Mesenchymal stem cell (in vitro differentiated cells and primary cell): Measurements from ENCODE around the gene TAF7.
"Not testable (repeated sequence)": the region's sequence is repeated elsewhere in the genome, so short reads cannot be mapped to it uniquely, and the experiment has no call there.

Source experiments
- DNase-seq: peaks from one replicate; pipeline ENCODE4 v3.0.0-alpha.2; 2013
- H2AFZ ChIP-seq: one replicate; pipeline ENCODE4 v1.6.1; 2013; ENCODE audit warnings: low read depth, mild to moderate bottlenecking, control low read depth, inconsistent platforms, low read length, moderate library complexity
- H2AK5ac ChIP-seq: 2 replicates; pipeline ENCODE4 v1.6.1; 2013; ENCODE audit warnings: low read length, moderate library complexity, mild to moderate bottlenecking, inconsistent platforms; ENCODE audit not compliant: severe bottlenecking
- H2BK120ac ChIP-seq: one replicate; pipeline ENCODE4 v1.6.1; 2013; ENCODE audit warnings: low read depth, mild to moderate bottlenecking, inconsistent platforms, low read length, moderate library complexity
- H2BK12ac ChIP-seq, 2 experiments: one replicate each; pipeline ENCODE4 v1.6.1; 2013; ENCODE audit warnings: inconsistent platforms in 2 of 2, low read length in 2 of 2, mild to moderate bottlenecking in 2 of 2, moderate library complexity in 2 of 2, control low read depth in 1 of 2
- H2BK15ac ChIP-seq: one replicate; pipeline ENCODE4 v1.6.1; 2013; ENCODE audit warnings: mild to moderate bottlenecking, low read depth, inconsistent platforms; ENCODE audit not compliant: poor library complexity, severe bottlenecking
- H2BK5ac ChIP-seq: 2 replicates; pipeline ENCODE4 v1.6.1; 2013; ENCODE audit warnings: low read depth, mild to moderate bottlenecking, low read length, control low read depth, inconsistent platforms; ENCODE audit not compliant: poor library complexity, severe bottlenecking
- H3K14ac ChIP-seq, 2 experiments: one replicate each; pipeline ENCODE4 v1.6.1; 2013; ENCODE audit warnings: inconsistent platforms in 2 of 2, low read length in 2 of 2, control low read depth in 1 of 2, mild to moderate bottlenecking in 1 of 2, moderate library complexity in 1 of 2
- H3K18ac ChIP-seq, 2 experiments: one replicate each; pipeline ENCODE4 v1.6.1; 2013; ENCODE audit warnings: inconsistent platforms in 2 of 2, low read length in 2 of 2, control low read depth in 1 of 2, low read depth in 1 of 2, mild to moderate bottlenecking in 1 of 2
- H3K23ac ChIP-seq, 2 experiments: one replicate each; pipeline ENCODE4 v1.6.1; 2013; ENCODE audit warnings: inconsistent platforms in 2 of 2, low read length in 2 of 2, mild to moderate bottlenecking in 2 of 2, moderate library complexity in 2 of 2, control low read depth in 1 of 2
- H3K27ac ChIP-seq: 2 replicates; pipeline ENCODE4 v1.5.1; 2013; ENCODE audit warnings: mild to moderate bottlenecking, moderate library complexity, low read length, control low read depth, inconsistent platforms; ENCODE audit not compliant: poor library complexity, severe bottlenecking
- H3K27me3 ChIP-seq, 2 experiments: 2 replicates each; pipeline versions ENCODE4 v1.6.1 to v1.7.0; 2013; ENCODE audit warnings: low read length in 2 of 2, mild to moderate bottlenecking in 2 of 2, moderate library complexity in 2 of 2, control low read depth in 1 of 2, inconsistent platforms in 1 of 2; ENCODE audit not compliant: control insufficient read depth in 1 of 2, insufficient read depth in 1 of 2
- H3K36me3 ChIP-seq, 2 experiments: 2 replicates each; pipeline versions ENCODE4 v1.6.1 to v1.7.0; 2013; ENCODE audit warnings: low read length in 2 of 2, control low read depth in 1 of 2, inconsistent platforms in 1 of 2, low read depth in 1 of 2, mild to moderate bottlenecking in 1 of 2; ENCODE audit not compliant: insufficient read depth in 2 of 2, control insufficient read depth in 1 of 2
- H3K4ac ChIP-seq, 2 experiments: one replicate each; pipeline ENCODE4 v1.6.1; 2013; ENCODE audit warnings: inconsistent platforms in 2 of 2, low read length in 2 of 2, mild to moderate bottlenecking in 2 of 2, moderate library complexity in 2 of 2, control low read depth in 1 of 2, low read depth in 1 of 2
- H3K4me1 ChIP-seq: 2 replicates; pipeline ENCODE4 v1.6.1; 2013; ENCODE audit warnings: low read depth, low read length, control low read depth; ENCODE audit not compliant: control insufficient read depth, insufficient read depth
- H3K4me2 ChIP-seq: 2 replicates; pipeline ENCODE4 v1.6.1; 2013; ENCODE audit warnings: low read length, mild to moderate bottlenecking, inconsistent platforms; ENCODE audit not compliant: poor library complexity, severe bottlenecking
- H3K4me3 ChIP-seq, 2 experiments: 2 replicates each; pipeline versions ENCODE4 v1.5.1 to v1.7.0; 2013; ENCODE audit warnings: low read length in 2 of 2, mild to moderate bottlenecking in 2 of 2, control low read depth in 1 of 2, low read depth in 1 of 2; ENCODE audit not compliant: insufficient read depth in 1 of 2
- H3K79me1 ChIP-seq: replicated peaks from 2 replicates; pipeline ENCODE4 v1.6.1; 2013; ENCODE audit warnings: mild to moderate bottlenecking, control low read depth, low read length, inconsistent platforms; ENCODE audit not compliant: poor library complexity, severe bottlenecking
- H3K9ac ChIP-seq: 2 replicates; pipeline ENCODE4 v1.7.0; 2013; ENCODE audit warnings: mild to moderate bottlenecking, low read length, moderate library complexity
- H3K9me3 ChIP-seq: 2 replicates; pipeline ENCODE4 v1.7.0; 2013; ENCODE audit warnings: mild to moderate bottlenecking, low read length; ENCODE audit not compliant: control insufficient read depth
- H4K8ac ChIP-seq: one replicate; pipeline ENCODE4 v1.6.1; 2013; ENCODE audit warnings: inconsistent platforms, mild to moderate bottlenecking, low read length, moderate library complexity
- H4K91ac ChIP-seq: one replicate; pipeline ENCODE4 v1.6.1; 2013; ENCODE audit warnings: mild to moderate bottlenecking, low read length, inconsistent platforms
- WGBS: methylation state at CpG from one replicate; pipeline ENCODE4 v1.1.7; 2013; ENCODE audit warnings: mixed read lengths; 5-methylcytosine and 5-hydroxymethylcytosine counted together

Gene TAF7

GRCh38 chr5:141332571-141332970, 12.0 kb upstream of the TAF7 start:
- not testable (repeated sequence) for H2BK15ac ChIP-seq, H3K4ac ChIP-seq, H3K4me2 ChIP-seq, H3K27me3 ChIP-seq, H3K4me1 ChIP-seq, H4K8ac ChIP-seq, H2BK12ac ChIP-seq, H4K91ac ChIP-seq, H3K79me1 ChIP-seq, H2BK120ac ChIP-seq, H3K18ac ChIP-seq, DNase-seq, H3K9ac ChIP-seq, H3K27ac ChIP-seq, H3K36me3 ChIP-seq, H2BK5ac ChIP-seq, H3K4me3 ChIP-seq, H3K23ac ChIP-seq, H3K14ac ChIP-seq, H2AK5ac ChIP-seq, H2AFZ ChIP-seq
- H3K9me3 ChIP-seq = peaks cover 60% of the 10 kb centered on the region
- WGBS = 91% methylated on average over 28 of the region's 39 CpGs

- Histone ChIP-seq H4K91ac (no peak within 1 kb of the TSS), H2AFZ (no peak within 1 kb of the TSS), H3K27ac (no peak within 1 kb of the TSS), H3K36me3 (no peaks in the 10 kb centered on the region), H3K4ac (no peak within 1 kb of the TSS), H3K27me3 (no peaks in the 10 kb centered on the region), H3K18ac (no peak within 1 kb of the TSS), H3K4me2 (no peak within 1 kb of the TSS), H3K4me1 (no peaks in the 10 kb centered on the region), H2BK120ac (no peak within 1 kb of the TSS), H3K9me3 (peaks cover 44% of the 10 kb centered on the region), H3K4me3 (peak within 1 kb of the TSS in 1 of 2 experiments; percentile 59), H2BK5ac (no peak within 1 kb of the TSS), H2BK15ac (no peak within 1 kb of the TSS), H2AK5ac (no peak within 1 kb of the TSS), H2BK12ac (no peak within 1 kb of the TSS), H3K23ac (no peak within 1 kb of the TSS), H3K14ac (no peak within 1 kb of the TSS), H3K79me1 (no peaks in the 10 kb centered on the region), H3K9ac (peak within 1 kb of the TSS; percentile 62), H4K8ac (no peak within 1 kb of the TSS)
- no peak for DNase-seq
- WGBS = 81% methylated on average over 18 of the region's 21 CpGs
These were observed 9.9 kb upstream of the TAF7 start, which contains the start of gene PCDHGA1 for GRCh38 chr5:141330299-141331080. PCDHGA1 (plus strand) TSS chr5:141330514.

- no peaks in the 10 kb centered on the region for H3K4me1 ChIP-seq
- H2BK12ac ChIP-seq = no peak overlapping the region
- H4K8ac ChIP-seq = no peak overlapping the region
- H3K23ac ChIP-seq = no peak overlapping the region
- no peak overlapping the region for H2BK15ac ChIP-seq
- H3K14ac ChIP-seq = no peak overlapping the region
- no peak overlapping the region for H3K4me3 ChIP-seq
- H2BK120ac ChIP-seq = no peak overlapping the region
- H3K27me3 ChIP-seq = no peaks in the 10 kb centered on the region
- H3K9ac ChIP-seq = no peak overlapping the region
- no peak overlapping the region for H2BK5ac ChIP-seq
- no peak overlapping the region for H3K4me2 ChIP-seq
- peak overlapping the region; percentile 54 for H4K91ac ChIP-seq
- H3K79me1 ChIP-seq = no peaks in the 10 kb centered on the region
- 84% methylated on average over 8 of the region's 8 CpGs for WGBS
- no peak for DNase-seq
- H3K4ac ChIP-seq = no peak overlapping the region
- H2AFZ ChIP-seq = no peak overlapping the region
- H3K18ac ChIP-seq = no peak overlapping the region
- no peak overlapping the region for H3K27ac ChIP-seq
- no peaks in the 10 kb centered on the region for H3K36me3 ChIP-seq
- no peak overlapping the region for H2AK5ac ChIP-seq
- peaks cover 29% of the 10 kb centered on the region for H3K9me3 ChIP-seq
These were observed 7.6 kb upstream of the TAF7 start for GRCh38 chr5:141328231-141328630.

- H2AFZ ChIP-seq = no peak overlapping the region
- no peak overlapping the region for H3K4ac ChIP-seq
- no peak overlapping the region for H3K23ac ChIP-seq
- peak; percentile 35 for DNase-seq
- H3K36me3 ChIP-seq = no peaks in the 10 kb centered on the region
- peak overlapping the region in 1 of 2 experiments; percentile 76 for H3K4me3 ChIP-seq
- no peak overlapping the region for H3K4me2 ChIP-seq
- no peak overlapping the region for H2AK5ac ChIP-seq
- H4K8ac ChIP-seq = no peak overlapping the region
- H2BK15ac ChIP-seq = no peak overlapping the region
- peak overlapping the region; percentile 86 for H3K9ac ChIP-seq
- no peak overlapping the region for H3K18ac ChIP-seq
- no peaks in the 10 kb centered on the region for H3K4me1 ChIP-seq
- H3K27me3 ChIP-seq = no peaks in the 10 kb centered on the region
- WGBS = 50% methylated on average over 24 of the region's 27 CpGs
- H2BK12ac ChIP-seq = no peak overlapping the region
- H4K91ac ChIP-seq = no peak overlapping the region
- no peak overlapping the region for H3K14ac ChIP-seq
- H2BK5ac ChIP-seq = no peak overlapping the region
- H3K27ac ChIP-seq = no peak overlapping the region
- peaks cover 23% of the 10 kb centered on the region for H3K9me3 ChIP-seq
- H2BK120ac ChIP-seq = no peak overlapping the region
- H3K79me1 ChIP-seq = no peaks in the 10 kb centered on the region
These were observed 5.7 kb upstream of the TAF7 start for GRCh38 chr5:141326088-141326854.
